Subcutaneous adipose tissue (tissue), 4 donors: Measurements from ENCODE around the gene ITPRID1. TPM values are rescaled to one million over a fixed set of nuclear protein-coding genes. Genes with fewer than 3 reads are reported as not detected.

ENCODE experiments used
- total RNA-seq, 4 donors: library from RNA; depleted of rRNA; stranded (reverse); fragments of >200 nt; gene quantifications; one replicate each; pipeline ENCODE4 v1.1.0, GENCODE V29; 2016
- TF ChIP-seq, protein P1 (sequence below): fragments of 450-650 bp; IDR thresholded peaks from one replicate; pipeline ENCODE4 v1.5.1; 2016; ENCODE audit warnings: low read depth, mild to moderate bottlenecking, control low read depth, antibody characterized with exemption, moderate library complexity

ITPRID1 gene
- total RNA-seq, 4 donors from 2014 or later, result not detected

DNA sequence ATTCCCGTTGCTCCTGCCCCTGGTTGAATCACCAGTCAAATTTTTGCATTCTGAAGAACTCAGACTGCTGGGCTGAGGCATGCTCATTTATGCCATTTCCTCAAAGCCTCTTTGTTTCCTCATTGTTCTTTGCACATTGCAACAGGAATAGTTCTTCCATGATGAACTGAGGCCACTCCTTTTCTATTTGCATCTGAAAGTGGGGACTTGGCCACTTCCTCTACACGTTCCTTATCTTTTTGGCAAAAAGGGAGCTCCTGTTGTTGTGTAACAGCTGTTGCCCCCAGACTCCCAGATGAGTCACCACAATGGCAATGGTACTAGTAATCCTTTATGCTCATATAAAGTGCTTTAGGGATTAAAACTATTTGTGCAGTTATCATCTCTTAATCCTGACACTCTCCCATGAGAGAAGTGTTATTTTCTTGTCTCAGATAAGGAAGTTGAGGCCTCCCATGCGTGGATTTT lies 20.1 kb upstream of the ITPRID1 start:
- TF ChIP-seq, protein P1, sequence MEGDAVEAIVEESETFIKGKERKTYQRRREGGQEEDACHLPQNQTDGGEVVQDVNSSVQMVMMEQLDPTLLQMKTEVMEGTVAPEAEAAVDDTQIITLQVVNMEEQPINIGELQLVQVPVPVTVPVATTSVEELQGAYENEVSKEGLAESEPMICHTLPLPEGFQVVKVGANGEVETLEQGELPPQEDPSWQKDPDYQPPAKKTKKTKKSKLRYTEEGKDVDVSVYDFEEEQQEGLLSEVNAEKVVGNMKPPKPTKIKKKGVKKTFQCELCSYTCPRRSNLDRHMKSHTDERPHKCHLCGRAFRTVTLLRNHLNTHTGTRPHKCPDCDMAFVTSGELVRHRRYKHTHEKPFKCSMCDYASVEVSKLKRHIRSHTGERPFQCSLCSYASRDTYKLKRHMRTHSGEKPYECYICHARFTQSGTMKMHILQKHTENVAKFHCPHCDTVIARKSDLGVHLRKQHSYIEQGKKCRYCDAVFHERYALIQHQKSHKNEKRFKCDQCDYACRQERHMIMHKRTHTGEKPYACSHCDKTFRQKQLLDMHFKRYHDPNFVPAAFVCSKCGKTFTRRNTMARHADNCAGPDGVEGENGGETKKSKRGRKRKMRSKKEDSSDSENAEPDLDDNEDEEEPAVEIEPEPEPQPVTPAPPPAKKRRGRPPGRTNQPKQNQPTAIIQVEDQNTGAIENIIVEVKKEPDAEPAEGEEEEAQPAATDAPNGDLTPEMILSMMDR, result no peak

DNA sequence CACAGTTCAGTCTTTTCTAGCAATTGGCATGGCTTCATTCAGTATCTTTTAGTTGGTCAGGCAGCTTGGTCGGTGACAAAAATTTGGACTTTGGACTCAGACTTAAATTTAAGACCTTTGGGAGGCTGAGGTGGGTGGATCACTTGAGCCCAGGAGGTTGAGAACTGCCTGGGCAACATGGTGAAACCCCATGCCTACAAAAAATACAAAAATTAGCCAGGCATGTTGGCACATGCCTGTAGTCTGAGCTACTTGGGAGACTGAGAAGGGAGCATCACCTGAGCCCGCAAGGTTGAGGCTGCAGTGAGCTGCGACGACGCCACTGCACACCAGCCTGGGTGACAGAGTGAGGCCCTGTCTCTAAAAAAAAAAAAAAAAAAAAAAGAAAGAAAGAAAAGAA lies 19.5 kb upstream of the ITPRID1 start:
- TF ChIP-seq, protein P1, result no peak

DNA sequence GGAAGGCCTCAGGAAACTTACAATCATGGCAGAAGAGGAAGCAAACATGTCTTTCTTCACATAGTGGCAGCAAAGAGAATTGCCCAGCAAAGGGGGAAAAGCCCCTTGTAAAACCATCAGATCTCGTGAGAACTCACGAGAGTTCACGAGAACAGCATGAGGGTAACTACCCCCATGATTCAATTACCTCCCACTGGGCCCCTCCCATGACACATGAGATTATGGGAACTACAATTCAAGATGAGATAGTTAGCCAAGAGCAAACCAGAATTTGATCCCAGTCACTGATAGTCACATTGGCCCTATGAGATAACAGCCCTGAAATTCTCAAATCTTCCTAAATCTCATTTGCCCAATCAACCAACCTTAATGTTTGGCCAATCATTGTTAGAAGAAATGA lies 18.2 kb upstream of the ITPRID1 start:
- TF ChIP-seq, protein P1, result no peak

DNA sequence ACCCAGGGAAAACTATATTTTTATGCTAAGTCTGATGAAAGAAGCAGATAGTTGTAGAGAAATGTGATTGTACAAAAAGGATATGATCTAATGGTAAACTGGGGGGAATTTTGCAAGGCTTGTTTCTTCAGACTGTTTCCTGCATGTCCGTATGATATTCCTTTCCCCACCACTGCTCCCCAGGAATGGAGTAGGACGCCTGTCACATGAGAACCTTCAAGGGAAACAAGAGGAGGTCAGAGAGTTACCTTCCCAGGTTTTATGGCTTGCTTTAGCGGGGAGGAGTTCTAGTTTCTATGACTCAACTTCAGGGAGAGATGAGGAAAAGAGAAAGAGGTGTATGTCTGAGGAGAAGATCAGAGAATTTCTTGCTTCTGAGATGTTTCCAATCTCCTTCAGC lies 16.4 kb upstream of the ITPRID1 start:
- TF ChIP-seq, protein P1, result no peak

DNA sequence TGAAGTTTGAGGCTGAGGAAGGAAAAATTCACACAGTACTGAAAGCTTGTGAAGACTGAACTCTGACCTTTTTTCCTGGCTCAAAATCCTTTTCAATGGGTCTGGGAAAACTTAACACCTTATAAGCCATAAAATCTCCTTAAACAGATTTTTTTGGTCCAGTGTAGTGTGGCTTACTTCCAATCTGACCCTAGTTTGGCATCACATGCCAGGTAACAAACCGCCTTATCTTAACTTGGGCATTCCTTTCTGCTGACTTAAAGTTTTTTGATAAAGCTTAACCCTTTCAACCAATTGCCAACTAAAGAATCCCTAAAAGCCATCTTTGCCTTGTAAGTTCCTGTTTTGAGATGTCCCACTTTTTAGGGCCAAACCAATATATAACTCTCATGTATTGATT lies 13.2 kb upstream of the ITPRID1 start:
- TF ChIP-seq, protein P1, result no peak

DNA sequence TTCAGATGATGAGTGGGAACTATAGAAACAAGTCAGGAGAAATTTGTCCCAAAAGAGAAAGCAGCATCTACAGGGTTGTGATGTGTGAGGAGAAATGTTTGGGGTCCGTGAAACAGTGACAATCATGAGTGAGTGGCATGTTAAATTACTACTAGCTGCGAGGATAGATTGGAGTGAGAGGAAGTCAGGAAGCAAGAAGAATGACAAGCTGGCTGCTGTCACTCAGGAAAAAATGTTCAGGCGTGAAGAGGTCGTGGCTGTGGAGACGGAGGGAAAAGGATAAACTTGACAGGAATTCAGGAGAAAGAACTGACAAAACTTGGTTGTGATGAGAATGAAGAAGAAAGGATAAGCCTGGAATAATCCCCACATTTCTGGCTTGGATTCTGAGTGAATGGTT lies 5.1 kb upstream of the ITPRID1 start:
- TF ChIP-seq, protein P1, result no peak

DNA sequence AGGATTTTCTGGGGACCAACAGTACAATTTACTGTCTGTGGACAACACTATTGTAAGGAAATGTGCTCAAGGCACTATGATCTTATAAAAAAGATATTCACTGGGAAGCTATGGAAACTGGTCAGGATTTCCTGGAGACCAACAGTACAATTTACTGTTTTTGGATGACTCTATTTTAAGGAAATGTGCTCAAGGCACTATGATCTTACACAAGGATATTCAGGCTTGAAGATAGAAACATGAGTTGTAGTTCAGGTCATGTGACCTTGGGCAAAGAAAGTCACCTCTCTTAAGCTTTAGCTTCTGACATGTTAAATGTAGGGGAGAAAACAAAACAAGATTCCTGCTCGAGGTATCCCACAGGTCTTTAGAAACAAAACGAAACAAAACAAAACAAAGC lies 1.7 kb upstream of the ITPRID1 start:
- TF ChIP-seq, protein P1, result no peak
